22Rv1 (cell line): ENCODE data around the gene PTPN23.

ENCODE experiments used
- ZFX ChIP-seq: fragments of 450-650 bp; IDR thresholded peaks from 2 replicates; pipeline ENCODE4 v1.6.1; 2017; ENCODE audit warnings: antibody characterized with exemption, borderline replicate concordance
- TF ChIP-seq, protein P1 (sequence below): fragments of 450-650 bp; IDR thresholded peaks from 2 replicates; pipeline ENCODE4 v1.5.1; 2017; ENCODE audit warnings: mild to moderate bottlenecking

DNA sequence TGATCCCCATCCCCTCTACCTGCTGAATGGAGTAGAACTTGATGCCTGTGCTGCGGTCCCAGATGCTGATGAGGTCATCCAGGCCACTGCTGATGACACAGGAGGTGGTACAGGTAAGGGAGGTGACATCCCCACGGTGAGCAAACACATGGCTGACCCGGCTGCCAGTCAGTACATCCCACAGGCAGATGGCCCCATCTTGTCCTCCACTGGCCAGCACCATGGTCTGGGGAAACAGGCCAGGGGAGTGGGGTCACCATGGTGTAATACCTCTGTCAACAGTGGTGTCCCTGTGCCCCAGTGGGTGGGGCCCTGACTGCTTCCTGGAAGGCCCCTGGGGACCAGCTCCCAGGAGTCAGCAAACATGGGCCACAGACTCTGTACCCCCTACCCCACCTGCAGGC is 33.3 kb downstream of the PTPN23 start:
- TF ChIP-seq, protein P1, sequence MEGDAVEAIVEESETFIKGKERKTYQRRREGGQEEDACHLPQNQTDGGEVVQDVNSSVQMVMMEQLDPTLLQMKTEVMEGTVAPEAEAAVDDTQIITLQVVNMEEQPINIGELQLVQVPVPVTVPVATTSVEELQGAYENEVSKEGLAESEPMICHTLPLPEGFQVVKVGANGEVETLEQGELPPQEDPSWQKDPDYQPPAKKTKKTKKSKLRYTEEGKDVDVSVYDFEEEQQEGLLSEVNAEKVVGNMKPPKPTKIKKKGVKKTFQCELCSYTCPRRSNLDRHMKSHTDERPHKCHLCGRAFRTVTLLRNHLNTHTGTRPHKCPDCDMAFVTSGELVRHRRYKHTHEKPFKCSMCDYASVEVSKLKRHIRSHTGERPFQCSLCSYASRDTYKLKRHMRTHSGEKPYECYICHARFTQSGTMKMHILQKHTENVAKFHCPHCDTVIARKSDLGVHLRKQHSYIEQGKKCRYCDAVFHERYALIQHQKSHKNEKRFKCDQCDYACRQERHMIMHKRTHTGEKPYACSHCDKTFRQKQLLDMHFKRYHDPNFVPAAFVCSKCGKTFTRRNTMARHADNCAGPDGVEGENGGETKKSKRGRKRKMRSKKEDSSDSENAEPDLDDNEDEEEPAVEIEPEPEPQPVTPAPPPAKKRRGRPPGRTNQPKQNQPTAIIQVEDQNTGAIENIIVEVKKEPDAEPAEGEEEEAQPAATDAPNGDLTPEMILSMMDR = no peak
- no peak for TF ChIP-seq ZFX
